Neural progenitor cell (in vitro differentiated cells): Measurements from ENCODE around the gene CYP39A1.

Experiments
- CTCF ChIP-seq: fragments of 200-600 bp; sonication (generic); IDR thresholded peaks from 2 replicates; pipeline ENCODE4 v1.5.1; 2017; ENCODE audit warnings: antibody characterized with exemption, mild to moderate bottlenecking
- EZH2 ChIP-seq: fragments of 200-600 bp; sonication (generic); IDR thresholded peaks from 2 replicates; pipeline ENCODE4 v1.6.1; 2017; ENCODE audit warnings: antibody characterized with exemption, mild to moderate bottlenecking, moderate library complexity

- TF ChIP-seq CTCF (no peak), EZH2 (no peak)
Measured at GRCh38 chr6:46618726-46619125, 33.9 kb downstream of the CYP39A1 start.
